Caco-2 (cell line): ENCODE data around the gene GNAO1. TPM values are rescaled to one million over a fixed set of nuclear protein-coding genes. Genes with fewer than 3 reads are reported as not detected.
A peak's percentile ranks its signal among the peaks of the same experiment; 100 is the strongest.

Experiments
- BruUV-seq: library from RNA; stranded (reverse); fragments of 400-500 nt; replicated peaks from 2 replicates; lab custom pipeline; 2021; lab: Mats Ljungman, UMichigan
- CTCF ChIA-PET: fragments of 300-600 bp; sonication (Branson Sonifier 250); formaldehyde crosslinking; loops from one replicate; lab custom pipeline; 2022; ENCODE audit warnings: antibody characterized with exemption; lab: Charles Lee
- POLR2A ChIA-PET: fragments of 300-600 bp; sonication (Branson Sonifier 250); formaldehyde crosslinking; loops from one replicate; lab custom pipeline; 2022; ENCODE audit warnings: antibody characterized with exemption; lab: Charles Lee
- DNase-seq, 2 experiments: peaks; one replicate each; pipeline versions ENCODE4 v3.0.0 to v3.0.0-alpha.2; 2020 to 2022
- H3K27me3 ChIP-seq: replicated peaks from 2 replicates; pipeline ENCODE4 v1.6.0; 2011; ENCODE audit warnings: low read length; ENCODE audit not compliant: control insufficient read depth, insufficient read depth
- H3K36me3 ChIP-seq: 2 replicates; pipeline ENCODE4 v1.5.1; 2011; ENCODE audit warnings: low read length; ENCODE audit not compliant: control insufficient read depth, insufficient read depth
- H3K4me1 ChIP-seq: fragments of 250-450 bp; sonication (Bioruptor Pico); 2 replicates; pipeline ENCODE4 v1.5.1; 2020; ENCODE audit warnings: mild to moderate bottlenecking
- H3K4me3 ChIP-seq: 2 replicates; pipeline ENCODE4 v1.5.1; 2011; ENCODE audit warnings: low read depth, mild to moderate bottlenecking, control low read depth, low read length
- H3K9me3 ChIP-seq: fragments of 250-450 bp; sonication (Bioruptor Pico); 2 replicates; pipeline ENCODE4 v1.5.1; 2020; ENCODE audit warnings: mild to moderate bottlenecking, moderate library complexity
- H3K27ac Mint-ChIP-seq: one replicate; pipeline ENCODE4 v1.8.0; 2022; ENCODE audit warnings: mixed read lengths; ENCODE audit not compliant: unreplicated experiment
- H3K27me3 Mint-ChIP-seq: one replicate; pipeline ENCODE4 v1.8.0; 2022; ENCODE audit warnings: mixed read lengths; ENCODE audit not compliant: insufficient read depth, unreplicated experiment
- H3K36me3 Mint-ChIP-seq: one replicate; pipeline ENCODE4 v1.8.0; 2022; ENCODE audit warnings: mild to moderate bottlenecking, mixed read lengths; ENCODE audit not compliant: insufficient read depth, unreplicated experiment
- H3K4me1 Mint-ChIP-seq: one replicate; pipeline ENCODE4 v1.8.0; 2022; ENCODE audit warnings: low read depth, mixed read lengths; ENCODE audit not compliant: unreplicated experiment
- H3K4me3 Mint-ChIP-seq: one replicate; pipeline ENCODE4 v1.8.0; 2022; ENCODE audit warnings: mild to moderate bottlenecking, moderate library complexity, mixed read lengths; ENCODE audit not compliant: unreplicated experiment
- H3K9me3 Mint-ChIP-seq: one replicate; pipeline ENCODE4 v1.8.0; 2022; ENCODE audit warnings: mixed read lengths; ENCODE audit not compliant: unreplicated experiment
- CTCF ChIP-seq, 2 experiments: fragments of 200-600 bp in 1 of 2; IDR thresholded peaks; 1 replicate in 1 of 2; 2 replicates in 1 of 2; pipeline versions ENCODE4 v1.5.1 to v1.8.0; 2011 to 2022; ENCODE audit warnings: antibody characterized with exemption in 1 of 2, control low read depth in 1 of 2, inconsistent platforms in 1 of 2, low read depth in 1 of 2, low read length in 1 of 2, mild to moderate bottlenecking in 1 of 2, moderate library complexity in 1 of 2; ENCODE audit not compliant: insufficient read depth in 1 of 2, severe bottlenecking in 1 of 2, unreplicated experiment in 1 of 2
- intact Hi-C: fragments of 100-400 bp; cut with micrococcal nuclease; formaldehyde crosslinking; loops from one replicate; pipeline ENCODE4 v1.10.0; 2022; ENCODE audit not compliant: unreplicated experiment
- total RNA-seq: library from RNA; stranded (reverse); gene quantifications from 2 replicates; pipeline ENCODE4 v1.2.3, GENCODE V29; 2022

GNAO1 gene
- total RNA-seq, 1 experiment from 2014 or later: 3.2 TPM

GRCh38 chr16:56277075-56277474 lies 85.8 kb downstream of the GNAO1 start:
- no peaks in the 10 kb centered on the region for H3K36me3 Mint-ChIP-seq
- peaks cover 17% of the 10 kb centered on the region for H3K9me3 Mint-ChIP-seq
- H3K4me1 Mint-ChIP-seq: no peaks in the 10 kb centered on the region
- H3K27ac Mint-ChIP-seq: no peak overlapping the region
- peak; percentile 46 to 54 for DNase-seq
- TF ChIP-seq CTCF (IDR thresholded peaks at IDR 0.05; ENCODE audit: insufficient read depth in 1 of 2, low read depth in 1 of 2, low read length in 1 of 2, severe bottlenecking in 1 of 2, unreplicated experiment in 1 of 2): peak; percentile 54 to 73
- Histone ChIP-seq H3K4me1 (no peaks in the 10 kb centered on the region), H3K9me3 (peaks cover 12% of the 10 kb centered on the region; the same call in 1 of the 2 replicates), H3K36me3 (no peaks in the 10 kb centered on the region), H3K4me3 (no peak overlapping the region), H3K27me3 (no peaks in the 10 kb centered on the region)
- ChIA-PET CTCF (interaction anchor here (1.1 to 1.3 kb wide), 3 partner anchors 13 to 41 kb away, joined by 3 to 5 read pairs (median 3); no protein-coding TSS in a partner anchor), POLR2A (no interaction called here)
- H3K27me3 Mint-ChIP-seq: no peaks in the 10 kb centered on the region
- no TSS peak for BruUV-seq
- H3K4me3 Mint-ChIP-seq: no peak overlapping the region
- intact Hi-C loops: no loop called here

- TF ChIP-seq CTCF (IDR thresholded peaks at IDR 0.05; ENCODE audit: insufficient read depth in 1 of 2, low read depth in 1 of 2, low read length in 1 of 2, severe bottlenecking in 1 of 2, unreplicated experiment in 1 of 2): no peak
- intact Hi-C loops: no loop called here
- Mint-ChIP-seq H3K4me3 (no peak overlapping the region), H3K27me3 (no peaks in the 10 kb centered on the region), H3K9me3 (peaks cover 12% of the 10 kb centered on the region), H3K36me3 (no peaks in the 10 kb centered on the region), H3K4me1 (no peaks in the 10 kb centered on the region), H3K27ac (no peak overlapping the region)
- no peaks in the 10 kb centered on the region for H3K27me3 ChIP-seq
- no TSS peak for BruUV-seq
- H3K36me3 ChIP-seq: no peaks in the 10 kb centered on the region
- H3K4me3 ChIP-seq: no peak overlapping the region
- ChIA-PET POLR2A (no interaction called here), CTCF (interaction anchor here (1.1 to 1.2 kb wide), 2 partner anchors 14 to 40 kb away, joined by 3 to 5 read pairs; no protein-coding TSS in a partner anchor)
- no peaks in the 10 kb centered on the region for H3K4me1 ChIP-seq
- peaks cover 11% of the 10 kb centered on the region; the same call in 1 of the 2 replicates for H3K9me3 ChIP-seq
- DNase-seq: peak in 1 of 2 experiments; percentile 19
Measured at GRCh38 chr16:56278196-56278855, 87.0 kb downstream of the GNAO1 start.

- H3K4me1 Mint-ChIP-seq: no peaks in the 10 kb centered on the region
- no peaks in the 10 kb centered on the region for H3K27me3 Mint-ChIP-seq
- no TSS peak for BruUV-seq
Measured at GRCh38 chr16:56279132-56279531, 87.8 kb downstream of the GNAO1 start.

More at GRCh38 chr16:56279132-56279531, 87.8 kb downstream of the GNAO1 start:
- intact Hi-C loops: no loop called here
- Histone ChIP-seq H3K36me3 (no peaks in the 10 kb centered on the region), H3K27me3 (no peaks in the 10 kb centered on the region), H3K9me3 (peaks cover 8% of the 10 kb centered on the region; the same call in 1 of the 2 replicates), H3K4me1 (no peaks in the 10 kb centered on the region), H3K4me3 (no peak overlapping the region)
- Mint-ChIP-seq H3K9me3 (peaks cover 4% of the 10 kb centered on the region), H3K36me3 (no peaks in the 10 kb centered on the region), H3K4me3 (no peak overlapping the region), H3K27ac (no peak overlapping the region)
- no peak for TF ChIP-seq CTCF (IDR thresholded peaks at IDR 0.05; ENCODE audit: insufficient read depth in 1 of 2, low read depth in 1 of 2, low read length in 1 of 2, severe bottlenecking in 1 of 2, unreplicated experiment in 1 of 2)
- CTCF ChIA-PET: interaction anchor here (1.2 kb wide), 1 partner anchor 15 kb away, joined by 3 read pairs; no protein-coding TSS in a partner anchor
- POLR2A ChIA-PET: no interaction called here
- DNase-seq: peak in 1 of 2 experiments; percentile 19
